Osteocyte (in vitro differentiated cells): ENCODE results near the gene VMAC. TPM values are rescaled to one million over a fixed set of nuclear protein-coding genes. Genes with fewer than 3 reads are reported as not detected.
"Not testable (repeated sequence)": the region's sequence is repeated elsewhere in the genome, so short reads cannot be mapped to it uniquely, and the experiment has no call there.

ENCODE experiments used
- DNase-seq: peaks from one replicate; pipeline ENCODE4 v3.0.0; 2021; ENCODE audit warnings: mixed read lengths; ENCODE audit not compliant: unreplicated experiment; ENCODE audit errors: extremely low spot score
- H3K27ac Mint-ChIP-seq: one replicate; pipeline ENCODE4 v1.8.0; 2021; ENCODE audit warnings: mild to moderate bottlenecking, mixed read lengths; ENCODE audit not compliant: unreplicated experiment
- H3K27me3 Mint-ChIP-seq: one replicate; pipeline ENCODE4 v1.8.0; 2021; ENCODE audit warnings: mixed read lengths; ENCODE audit not compliant: unreplicated experiment
- H3K36me3 Mint-ChIP-seq: one replicate; pipeline ENCODE4 v1.8.0; 2021; ENCODE audit warnings: mixed read lengths; ENCODE audit not compliant: unreplicated experiment
- H3K4me1 Mint-ChIP-seq: one replicate; pipeline ENCODE4 v1.8.0; 2021; ENCODE audit warnings: mixed read lengths; ENCODE audit not compliant: unreplicated experiment
- H3K4me3 Mint-ChIP-seq: one replicate; pipeline ENCODE4 v1.8.0; 2021; ENCODE audit warnings: mild to moderate bottlenecking, moderate library complexity, mixed read lengths; ENCODE audit not compliant: unreplicated experiment
- H3K9me3 Mint-ChIP-seq: one replicate; pipeline ENCODE4 v1.8.0; 2021; ENCODE audit warnings: mixed read lengths; ENCODE audit not compliant: unreplicated experiment
- CTCF ChIP-seq: fragments of 200-600 bp; sonication (generic); IDR thresholded peaks from 2 replicates; pipeline ENCODE4 v1.5.0; 2021; ENCODE audit warnings: antibody characterized with exemption, mild to moderate bottlenecking, moderate library complexity
- total RNA-seq: library from RNA; stranded (reverse); gene quantifications from 2 replicates; pipeline ENCODE4 v1.2.1, GENCODE V29; 2021

VMAC gene
- total RNA-seq, 1 donor from 2014 or later: 10.7 TPM

- H3K4me1 Mint-ChIP-seq: no peaks in the 10 kb centered on the region
- H3K27ac Mint-ChIP-seq: no peak overlapping the region
- no peaks in the 10 kb centered on the region for H3K36me3 Mint-ChIP-seq
- no peaks in the 10 kb centered on the region for H3K9me3 Mint-ChIP-seq
- TF ChIP-seq CTCF: no peak
- no peaks in the 10 kb centered on the region for H3K27me3 Mint-ChIP-seq
- DNase-seq: no peak
- H3K4me3 Mint-ChIP-seq: no peak overlapping the region
These were observed 33.7 kb upstream of the VMAC start for GRCh38 chr19:5870986-5871394.

GRCh38 chr19:5873617-5874199, 31.0 kb upstream of the VMAC start:
- H3K27ac Mint-ChIP-seq: no peak overlapping the region
- no peaks in the 10 kb centered on the region for H3K9me3 Mint-ChIP-seq
- no peaks in the 10 kb centered on the region for H3K4me1 Mint-ChIP-seq
- TF ChIP-seq CTCF: no peak
- H3K36me3 Mint-ChIP-seq: no peaks in the 10 kb centered on the region
- DNase-seq: no peak
- peaks cover 2% of the 10 kb centered on the region for H3K27me3 Mint-ChIP-seq
- H3K4me3 Mint-ChIP-seq: no peak overlapping the region

- DNase-seq, H3K27ac Mint-ChIP-seq, H3K36me3 Mint-ChIP-seq, H3K4me1 Mint-ChIP-seq, H3K9me3 Mint-ChIP-seq, H3K4me3 Mint-ChIP-seq, H3K27me3 Mint-ChIP-seq: not testable (repeated sequence)
These were observed 30.2 kb upstream of the VMAC start for GRCh38 chr19:5874496-5874895.

- Mint-ChIP-seq H3K27me3 (peaks cover 4% of the 10 kb centered on the region), H3K4me1 (peaks cover 11% of the 10 kb centered on the region), H3K4me3 (no peak overlapping the region), H3K27ac (no peak overlapping the region), H3K36me3 (no peaks in the 10 kb centered on the region), H3K9me3 (no peaks in the 10 kb centered on the region)
- DNase-seq: no peak
- no peak for TF ChIP-seq CTCF
These were observed 27.2 kb upstream of the VMAC start for GRCh38 chr19:5877427-5877826.

- Mint-ChIP-seq H3K27ac (no peak overlapping the region), H3K9me3 (no peaks in the 10 kb centered on the region), H3K27me3 (peaks cover 6% of the 10 kb centered on the region), H3K36me3 (no peaks in the 10 kb centered on the region), H3K4me1 (peaks cover 12% of the 10 kb centered on the region), H3K4me3 (no peak overlapping the region)
- no peak for DNase-seq
- TF ChIP-seq CTCF: no peak
These were observed 26.8 kb upstream of the VMAC start for GRCh38 chr19:5877882-5878281.

- no peak for TF ChIP-seq CTCF
- Mint-ChIP-seq H3K36me3 (no peaks in the 10 kb centered on the region), H3K4me3 (no peak overlapping the region), H3K9me3 (no peaks in the 10 kb centered on the region), H3K27me3 (peaks cover 6% of the 10 kb centered on the region), H3K4me1 (peaks cover 12% of the 10 kb centered on the region), H3K27ac (no peak overlapping the region)
- DNase-seq: no peak
These were observed 24.5 kb upstream of the VMAC start for GRCh38 chr19:5880196-5880595.
